GM04503 (cell line): ENCODE results near the gene BRCA1.
"Not testable (repeated sequence)": the region's sequence is repeated elsewhere in the genome, so short reads cannot be mapped to it uniquely, and the experiment has no call there.

Experiments used
- DNase-seq: peaks from one replicate; pipeline ENCODE4 v3.0.0-alpha.2; 2012; ENCODE audit warnings: low read depth

The BRCA1 gene

DNA sequence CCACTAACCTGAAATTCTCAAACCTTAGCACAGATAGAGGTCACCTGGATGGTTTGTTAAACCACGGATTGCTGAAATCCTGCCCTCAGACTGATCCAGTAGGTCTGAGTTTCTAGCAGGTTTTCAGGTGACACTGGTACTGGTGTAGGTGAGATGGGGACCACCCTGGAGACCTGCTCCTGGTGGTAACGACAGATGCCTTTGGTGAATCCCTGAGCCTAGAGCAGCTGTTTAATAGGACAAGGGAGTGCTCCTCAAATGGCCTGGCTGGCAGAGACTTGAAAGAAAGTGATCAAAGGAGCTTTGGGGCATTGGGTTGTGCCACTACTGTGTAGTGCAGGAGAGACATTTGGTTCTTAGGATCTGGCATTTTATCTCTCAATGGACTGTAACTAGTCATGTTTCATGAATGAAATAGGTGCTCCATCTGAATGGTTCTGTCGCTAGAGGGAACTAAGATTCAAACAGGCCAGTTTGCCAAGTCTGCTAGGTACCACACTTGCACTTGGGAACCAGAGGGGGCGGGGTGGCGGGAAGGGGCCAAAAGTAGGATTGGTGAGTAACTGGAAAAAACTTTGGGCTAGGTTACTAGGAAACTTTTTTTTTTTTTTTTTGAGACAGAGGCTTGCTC lies 121.5 kb downstream of the BRCA1 start:
- DNase-seq, result no peak

DNA sequence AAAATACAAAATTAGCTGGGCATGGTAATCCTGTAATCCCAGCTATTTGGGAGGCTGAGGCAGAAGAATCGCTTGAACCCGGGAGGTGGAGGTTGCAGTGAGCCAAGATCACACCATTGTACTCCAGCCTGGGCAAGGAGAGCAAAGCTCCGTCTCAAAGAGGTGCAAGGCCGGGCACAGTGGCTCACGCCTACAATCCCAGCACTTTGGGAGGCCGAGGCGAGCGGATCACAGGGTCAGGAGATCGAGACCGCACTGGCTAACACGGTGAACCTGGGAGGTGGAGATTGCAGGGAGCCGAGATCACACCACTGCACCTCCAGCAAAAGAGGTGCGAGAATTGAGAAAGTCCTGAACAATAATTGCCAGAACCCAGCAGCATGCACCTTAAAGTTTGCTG lies 124.3 kb downstream of the BRCA1 start:
- DNase-seq, result not testable (repeated sequence)

- no peak for DNase-seq
These were observed 126.1 kb downstream of the BRCA1 start for GRCh38 chr17:42999003-42999525.

GRCh38 chr17:42997984-42998938 lies 126.9 kb downstream of the BRCA1 start, which contains the start of gene RPL27:
Gene RPL27, plus strand, starts transcription at chr17:42998419. Its CDS starts 332 bp downstream, at chr17:42998751.
- DNase-seq, result peak; percentile 99

DNA sequence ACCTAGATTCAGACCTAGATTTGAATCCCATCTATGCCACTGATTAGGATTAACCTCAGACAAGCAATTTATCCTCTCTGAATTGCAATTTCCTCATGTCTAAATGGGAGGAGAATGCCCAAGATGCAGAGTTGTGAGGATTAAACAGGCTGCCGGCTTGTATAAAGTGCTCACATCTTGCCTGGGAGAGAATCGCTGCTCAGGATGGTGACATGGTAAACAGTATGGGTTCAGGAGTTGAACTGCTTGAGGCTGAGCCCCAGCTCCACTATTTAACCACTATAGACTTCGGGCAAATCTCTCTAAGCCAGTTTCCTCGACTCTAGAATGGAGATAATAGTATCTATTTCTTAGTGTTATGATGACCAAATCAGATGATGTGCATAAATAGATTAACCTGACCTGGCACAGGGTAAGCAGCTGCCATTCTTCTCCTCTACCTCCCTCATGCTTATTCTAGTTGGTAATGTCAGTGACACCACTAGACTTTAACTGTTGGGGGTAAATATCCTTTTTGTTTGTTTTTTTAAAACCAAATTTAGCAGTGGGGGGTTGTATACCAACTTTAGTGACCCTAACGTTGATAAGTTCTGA lies 127.7 kb downstream of the BRCA1 start:
- DNase-seq, result no peak
